ENCODE measurements around the gene UBR7.

GRCh38 chr14:93160353-93160801, 46.7 kb upstream of the UBR7 start:
- TF ChIP-seq FOXM1 (IDR thresholded peaks at IDR 0.05; ENCODE audit: borderline replicate concordance, low read depth) (no peak), TEAD4 (IDR thresholded peaks at IDR 0.05) (no peak), ZBTB7A (IDR thresholded peaks at IDR 0.05; ENCODE audit: low read depth) (no peak), NFIC (IDR thresholded peaks at IDR 0.05) (no peak), TCF12 (IDR thresholded peaks at IDR 0.05; ENCODE audit: low read depth) (no peak)
- TF ChIP-seq, protein P1, sequence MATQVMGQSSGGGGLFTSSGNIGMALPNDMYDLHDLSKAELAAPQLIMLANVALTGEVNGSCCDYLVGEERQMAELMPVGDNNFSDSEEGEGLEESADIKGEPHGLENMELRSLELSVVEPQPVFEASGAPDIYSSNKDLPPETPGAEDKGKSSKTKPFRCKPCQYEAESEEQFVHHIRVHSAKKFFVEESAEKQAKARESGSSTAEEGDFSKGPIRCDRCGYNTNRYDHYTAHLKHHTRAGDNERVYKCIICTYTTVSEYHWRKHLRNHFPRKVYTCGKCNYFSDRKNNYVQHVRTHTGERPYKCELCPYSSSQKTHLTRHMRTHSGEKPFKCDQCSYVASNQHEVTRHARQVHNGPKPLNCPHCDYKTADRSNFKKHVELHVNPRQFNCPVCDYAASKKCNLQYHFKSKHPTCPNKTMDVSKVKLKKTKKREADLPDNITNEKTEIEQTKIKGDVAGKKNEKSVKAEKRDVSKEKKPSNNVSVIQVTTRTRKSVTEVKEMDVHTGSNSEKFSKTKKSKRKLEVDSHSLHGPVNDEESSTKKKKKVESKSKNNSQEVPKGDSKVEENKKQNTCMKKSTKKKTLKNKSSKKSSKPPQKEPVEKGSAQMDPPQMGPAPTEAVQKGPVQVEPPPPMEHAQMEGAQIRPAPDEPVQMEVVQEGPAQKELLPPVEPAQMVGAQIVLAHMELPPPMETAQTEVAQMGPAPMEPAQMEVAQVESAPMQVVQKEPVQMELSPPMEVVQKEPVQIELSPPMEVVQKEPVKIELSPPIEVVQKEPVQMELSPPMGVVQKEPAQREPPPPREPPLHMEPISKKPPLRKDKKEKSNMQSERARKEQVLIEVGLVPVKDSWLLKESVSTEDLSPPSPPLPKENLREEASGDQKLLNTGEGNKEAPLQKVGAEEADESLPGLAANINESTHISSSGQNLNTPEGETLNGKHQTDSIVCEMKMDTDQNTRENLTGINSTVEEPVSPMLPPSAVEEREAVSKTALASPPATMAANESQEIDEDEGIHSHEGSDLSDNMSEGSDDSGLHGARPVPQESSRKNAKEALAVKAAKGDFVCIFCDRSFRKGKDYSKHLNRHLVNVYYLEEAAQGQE (IDR thresholded peaks at IDR 0.05; ENCODE audit: low read depth) = no peak

Measured in Ishikawa (cell line).